Tongue (tissue), 2 donors: Measurements from ENCODE around the gene ARHGEF4. TPM values are rescaled to one million over a fixed set of nuclear protein-coding genes. Genes with fewer than 3 reads are reported as not detected.

Experiments used
- DNase-seq: peaks from one replicate; pipeline ENCODE4 v3.0.0-alpha.2; 2015
- total RNA-seq: library from RNA; depleted of rRNA; stranded (reverse); fragments of >200 nt; gene quantifications from one replicate; pipeline ENCODE4 v1.2.3, GENCODE V29; 2014

The ARHGEF4 gene
- total RNA-seq, 1 donor from 2014 or later = 48.5 TPM

DNA sequence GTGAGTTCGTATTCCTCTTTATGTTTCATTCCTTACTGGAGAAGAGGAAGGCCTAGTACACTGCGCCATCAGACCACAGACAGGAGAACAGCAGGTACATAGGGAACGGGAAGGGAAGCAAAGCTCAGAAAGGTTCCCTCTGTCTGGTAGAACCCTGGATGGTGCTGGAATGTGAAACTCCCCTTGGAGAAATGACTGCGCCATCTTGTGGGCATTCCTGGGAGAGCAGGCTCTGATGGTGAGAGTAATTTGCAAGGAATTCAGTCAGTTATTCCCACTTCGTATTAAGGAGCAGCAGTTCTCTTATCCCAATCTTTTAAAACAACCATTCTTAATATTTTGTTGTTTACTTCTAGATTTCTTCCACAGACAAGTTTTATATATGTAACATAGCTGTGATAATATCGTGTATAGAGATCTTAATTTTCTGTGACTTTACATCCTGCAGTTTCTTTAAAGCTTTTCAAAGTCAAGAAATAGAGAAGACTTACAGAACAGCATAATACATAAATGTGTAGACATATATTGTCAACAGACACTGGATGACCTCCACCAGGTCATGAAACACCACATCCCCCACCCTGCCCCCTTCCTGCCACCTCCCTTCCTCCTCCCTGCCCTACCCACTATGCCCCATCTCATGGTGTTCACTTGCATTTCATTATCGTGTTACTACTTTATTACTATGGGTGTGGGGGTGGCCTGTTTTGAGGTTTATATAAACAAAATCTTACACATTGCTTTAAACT, 83.9 kb downstream of the ARHGEF4 start:
- DNase-seq = peak; percentile 83

DNA sequence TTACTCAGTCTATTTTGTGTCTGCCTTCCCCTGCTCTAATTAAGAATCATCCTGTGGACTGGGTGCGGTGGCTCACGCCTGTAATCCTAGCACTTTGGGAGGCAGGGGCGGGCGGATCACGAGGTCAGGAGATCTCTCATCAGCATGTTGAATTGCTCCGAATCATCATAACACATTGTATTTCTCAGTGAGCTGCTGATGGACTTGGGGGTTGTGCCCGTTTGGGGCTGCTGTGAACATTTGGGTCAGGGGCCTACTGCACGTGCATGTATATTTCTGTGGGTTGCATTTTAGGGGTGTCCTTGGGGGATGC, 84.4 kb downstream of the ARHGEF4 start:
- DNase-seq = no peak

DNA sequence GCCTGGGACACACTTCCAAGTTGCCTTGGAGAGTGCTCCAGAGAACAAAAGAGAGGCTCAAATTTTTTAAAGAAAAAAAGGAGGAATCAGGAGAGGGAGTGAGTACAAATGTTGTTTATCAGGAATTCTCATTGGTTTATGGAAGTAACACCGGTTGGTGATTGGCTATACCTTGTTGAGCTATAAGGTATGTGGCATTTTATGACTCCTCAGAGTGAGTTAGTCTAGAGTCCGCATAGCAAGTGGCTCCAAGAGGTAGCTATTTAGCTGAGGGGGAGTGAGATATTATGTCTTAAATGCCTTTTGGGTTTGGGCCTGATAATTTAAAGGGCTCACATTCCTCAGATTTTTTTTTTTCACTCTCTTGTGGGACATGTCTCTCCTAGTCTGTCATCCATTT, 85.7 kb downstream of the ARHGEF4 start:
- DNase-seq = no peak

- no peak for DNase-seq
These were observed 91.7 kb downstream of the ARHGEF4 start for GRCh38 chr2:130928385-130928784.

DNA sequence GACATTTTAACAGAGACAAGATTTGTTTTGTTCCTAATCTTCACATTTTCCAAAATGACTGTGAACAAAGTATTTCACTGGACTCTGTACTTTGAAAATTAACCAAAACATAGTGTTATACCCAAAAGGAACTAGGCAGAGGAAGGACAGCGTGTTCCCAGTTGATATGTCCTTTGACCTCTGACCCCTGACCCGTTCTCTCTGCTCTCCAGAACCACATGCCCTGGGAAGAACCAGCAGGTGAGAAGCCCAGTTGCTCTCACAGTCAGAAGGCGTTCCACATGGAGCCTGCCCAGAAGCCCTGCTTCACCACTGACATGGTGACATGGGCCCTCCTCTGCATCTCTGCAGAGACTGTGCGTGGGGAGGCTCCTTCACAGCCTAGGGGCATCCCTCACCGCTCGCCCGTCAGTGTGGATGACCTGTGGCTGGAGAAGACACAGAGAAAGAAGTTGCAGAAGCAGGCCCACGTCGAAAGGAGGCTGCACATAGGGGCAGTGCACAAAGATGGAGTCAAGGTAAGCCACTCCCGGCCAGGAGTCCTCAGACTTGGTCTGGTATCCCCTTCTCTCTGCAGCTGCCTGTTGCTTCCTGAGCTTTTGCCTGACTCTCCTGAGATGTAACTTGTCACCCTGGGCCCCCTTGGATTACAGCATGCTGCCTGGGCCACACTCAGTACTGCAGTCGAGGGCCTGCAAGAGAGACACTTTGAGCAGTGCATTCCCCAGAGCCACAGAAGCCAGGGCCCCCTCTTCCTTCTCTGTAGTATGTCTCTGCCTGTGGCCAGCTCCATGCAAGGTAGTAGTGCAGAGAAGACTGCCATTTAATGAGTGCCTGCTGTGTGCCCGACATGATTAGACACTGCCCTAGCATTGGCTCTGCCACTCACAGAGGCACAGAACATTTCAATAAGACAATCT, 94.3 kb downstream of the ARHGEF4 start:
- no peak for DNase-seq

- DNase-seq = no peak
These were observed 96.8 kb downstream of the ARHGEF4 start for GRCh38 chr2:130933501-130933900.

GRCh38 chr2:130936451-130936850, 99.7 kb downstream of the ARHGEF4 start:
- DNase-seq = no peak

- no peak for DNase-seq
These were observed 111.3 kb downstream of the ARHGEF4 start for GRCh38 chr2:130947967-130948366.

GRCh38 chr2:130949954-130950353, 113.2 kb downstream of the ARHGEF4 start:
- no peak for DNase-seq

- DNase-seq = no peak
These were observed 114.3 kb downstream of the ARHGEF4 start for GRCh38 chr2:130951018-130951417.

GRCh38 chr2:130954873-130955272, 118.2 kb downstream of the ARHGEF4 start:
- no peak for DNase-seq

- peak; percentile 21 for DNase-seq
These were observed 121.2 kb downstream of the ARHGEF4 start for GRCh38 chr2:130957915-130958314.

DNA sequence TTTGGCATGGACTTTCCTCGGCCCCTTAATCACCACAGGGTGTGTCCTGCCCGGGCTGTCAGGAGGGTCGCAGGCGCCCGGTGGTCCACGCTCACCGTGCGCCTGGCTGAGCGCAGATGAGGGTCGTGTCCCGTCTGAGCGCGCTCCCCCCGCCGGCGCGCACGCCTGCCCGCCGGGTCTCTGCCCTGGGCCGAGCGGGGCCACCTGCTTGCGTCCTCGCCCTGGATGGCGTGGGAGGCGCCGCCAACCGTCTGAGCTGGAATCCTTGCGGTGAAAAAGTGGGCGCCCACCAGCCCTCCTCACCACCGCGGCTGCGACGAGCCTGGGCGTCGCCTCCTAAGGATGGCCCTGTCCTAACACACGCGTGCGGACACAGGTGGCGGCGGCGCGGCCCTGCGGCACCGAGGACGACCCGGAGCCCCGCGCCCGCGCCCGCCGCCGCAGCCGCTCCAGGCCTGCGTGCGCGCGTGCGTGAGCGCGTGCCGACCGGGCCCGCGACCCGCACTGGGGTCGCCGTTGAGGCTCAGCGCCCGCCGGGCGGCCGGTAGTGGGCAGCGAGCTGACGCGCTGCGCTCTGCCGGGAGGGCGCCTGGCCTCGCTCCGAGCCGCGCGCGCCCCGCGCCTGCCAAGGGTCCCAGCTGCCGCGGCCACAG, 126.6 kb downstream of the ARHGEF4 start:
- DNase-seq = peak; percentile 27

DNA sequence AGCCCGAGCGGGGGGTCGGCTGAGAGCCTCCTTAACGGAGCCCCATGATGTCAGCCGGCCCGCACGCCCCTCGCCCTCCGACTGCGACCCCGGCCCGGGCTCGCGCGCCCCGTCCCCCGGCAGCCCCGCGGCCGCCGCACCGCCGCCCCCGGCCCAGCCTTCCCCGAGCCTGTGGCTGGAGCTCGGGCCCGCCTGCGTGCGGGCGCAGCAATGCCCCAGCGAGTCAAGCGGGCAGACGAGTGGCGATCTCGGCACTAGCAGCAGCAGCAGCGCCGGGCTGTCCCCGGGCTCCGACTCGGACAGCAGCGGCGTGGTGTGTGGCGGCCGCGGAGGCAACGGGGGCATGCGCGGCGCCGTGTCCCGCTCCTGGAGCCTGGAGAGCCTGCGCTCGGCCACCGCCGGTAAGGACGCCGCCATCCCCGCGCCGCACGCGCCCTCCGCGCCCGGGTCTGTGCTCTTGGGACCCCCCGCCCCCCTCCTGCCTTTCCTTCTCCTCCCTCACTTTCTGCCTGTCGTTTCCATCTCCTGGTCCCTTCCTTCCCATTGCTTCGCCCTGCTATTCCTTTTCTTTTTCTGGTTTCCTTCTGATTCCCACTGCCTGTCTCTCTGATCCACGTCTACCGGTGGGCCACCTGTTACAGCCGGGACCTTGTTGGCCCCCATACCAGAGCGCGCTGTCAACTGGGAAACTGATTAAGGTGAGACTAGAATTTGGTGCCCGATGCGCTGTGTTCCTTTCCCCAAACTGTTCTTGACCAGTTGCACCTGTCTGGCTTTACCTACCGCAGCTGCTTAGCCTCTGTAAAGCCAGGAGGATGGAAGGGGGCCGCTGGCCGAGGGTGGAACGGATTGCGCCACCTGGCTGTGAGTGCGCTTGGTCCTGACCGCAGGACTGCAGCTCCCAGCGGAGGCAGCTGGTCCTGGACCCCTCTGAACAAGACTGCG, 127.4 kb downstream of the ARHGEF4 start:
- DNase-seq = peak; percentile 28

- DNase-seq = no peak
These were observed 128.2 kb downstream of the ARHGEF4 start for GRCh38 chr2:130964931-130965330.

DNA sequence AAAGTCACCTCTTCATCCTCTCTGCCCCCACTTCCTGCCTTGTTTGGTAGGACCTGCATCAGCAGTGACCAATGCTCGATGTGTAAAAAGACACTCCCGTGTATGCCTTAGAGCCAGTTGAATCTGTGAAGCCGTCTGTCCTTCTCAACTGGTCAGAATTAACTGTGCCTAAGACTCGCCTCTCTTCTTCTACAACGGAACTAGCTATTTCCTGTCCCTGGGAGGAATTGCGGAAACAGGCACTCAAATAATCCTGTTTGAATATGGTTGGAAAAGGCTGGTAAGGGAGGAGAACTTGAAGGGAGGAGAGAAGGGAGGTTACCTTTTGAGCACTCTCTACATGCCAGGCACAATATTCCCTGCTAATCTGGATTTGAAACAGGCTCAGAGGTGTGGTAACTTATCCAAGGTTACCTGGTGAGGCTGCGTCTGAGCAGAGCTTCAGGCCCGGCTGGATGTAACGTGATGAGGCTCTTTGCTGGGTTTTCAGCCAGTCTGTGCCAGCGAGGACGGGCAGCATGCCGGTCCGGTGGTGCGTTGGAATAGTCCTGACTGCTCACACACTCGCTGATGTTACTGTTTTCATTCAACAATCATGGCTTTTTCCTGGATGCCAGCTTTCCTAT, 129.5 kb downstream of the ARHGEF4 start:
- no peak for DNase-seq

- DNase-seq = no peak
These were observed 130.2 kb downstream of the ARHGEF4 start for GRCh38 chr2:130966775-130967490.

GRCh38 chr2:130972410-130972809, 135.7 kb downstream of the ARHGEF4 start:
- DNase-seq = no peak

DNA sequence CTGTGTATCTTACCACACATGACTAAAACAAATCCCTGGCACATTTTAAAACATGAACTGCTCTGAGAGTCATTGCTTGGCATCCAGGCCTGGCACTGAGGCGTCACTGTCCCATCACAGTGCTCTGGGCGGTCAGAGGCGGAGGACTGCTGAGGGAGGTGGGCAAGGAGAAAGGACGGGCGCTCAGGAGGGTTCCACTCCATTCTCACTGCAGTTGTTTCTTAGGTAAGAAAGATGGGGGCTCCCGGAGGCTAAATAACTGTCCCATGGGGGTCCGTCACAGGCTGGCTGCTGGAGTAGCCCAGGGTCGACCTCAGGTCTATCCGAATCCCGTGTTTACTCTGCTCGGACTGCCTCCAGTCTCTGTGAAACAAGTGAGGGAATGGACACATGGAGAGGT, 139.0 kb downstream of the ARHGEF4 start:
- DNase-seq = no peak

GRCh38 chr2:130976591-130977237, 140.0 kb downstream of the ARHGEF4 start:
- DNase-seq = no peak
